ENCODE data around the gene DHX38. TPM values are rescaled to one million over a fixed set of nuclear protein-coding genes. Genes with fewer than 3 reads are reported as not detected.

DHX38 gene
- total and polyA plus RNA-seq, 2 of the 13 experiments (the other 11 are each of a cell fraction or from before 2014, with no cell fraction given): 54.4 to 85.9 TPM

DNA sequence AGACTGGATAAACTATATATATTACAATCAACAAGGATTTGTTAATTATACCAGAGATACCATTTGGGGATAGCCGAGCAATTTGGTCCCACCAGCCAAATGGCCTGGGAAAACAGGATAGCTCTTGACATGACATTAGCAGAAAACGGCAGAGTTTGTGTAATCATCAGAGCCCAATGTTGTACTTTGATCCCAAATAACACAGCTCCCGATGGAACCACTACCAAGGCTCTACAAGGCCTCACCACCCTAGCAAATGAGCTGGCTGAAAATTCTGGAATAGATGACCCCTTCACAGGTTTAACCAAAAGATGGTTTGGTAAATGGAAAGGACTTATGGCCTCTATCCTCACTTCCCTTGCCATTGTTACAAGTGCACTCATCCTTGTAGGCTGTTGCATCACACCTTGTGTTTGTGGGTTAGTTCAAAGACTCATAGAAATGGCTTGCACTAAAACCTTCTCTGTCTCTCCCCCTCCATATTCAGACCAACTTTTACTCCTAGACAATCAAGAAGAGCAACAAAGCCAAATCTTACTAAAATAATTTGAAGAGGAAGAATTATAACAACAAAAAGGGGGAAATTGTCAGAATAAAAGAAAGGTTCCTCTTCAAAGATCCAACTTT lies 9.8 kb upstream of the DHX38 start (continued):
- TF ChIP-seq, protein P1, sequence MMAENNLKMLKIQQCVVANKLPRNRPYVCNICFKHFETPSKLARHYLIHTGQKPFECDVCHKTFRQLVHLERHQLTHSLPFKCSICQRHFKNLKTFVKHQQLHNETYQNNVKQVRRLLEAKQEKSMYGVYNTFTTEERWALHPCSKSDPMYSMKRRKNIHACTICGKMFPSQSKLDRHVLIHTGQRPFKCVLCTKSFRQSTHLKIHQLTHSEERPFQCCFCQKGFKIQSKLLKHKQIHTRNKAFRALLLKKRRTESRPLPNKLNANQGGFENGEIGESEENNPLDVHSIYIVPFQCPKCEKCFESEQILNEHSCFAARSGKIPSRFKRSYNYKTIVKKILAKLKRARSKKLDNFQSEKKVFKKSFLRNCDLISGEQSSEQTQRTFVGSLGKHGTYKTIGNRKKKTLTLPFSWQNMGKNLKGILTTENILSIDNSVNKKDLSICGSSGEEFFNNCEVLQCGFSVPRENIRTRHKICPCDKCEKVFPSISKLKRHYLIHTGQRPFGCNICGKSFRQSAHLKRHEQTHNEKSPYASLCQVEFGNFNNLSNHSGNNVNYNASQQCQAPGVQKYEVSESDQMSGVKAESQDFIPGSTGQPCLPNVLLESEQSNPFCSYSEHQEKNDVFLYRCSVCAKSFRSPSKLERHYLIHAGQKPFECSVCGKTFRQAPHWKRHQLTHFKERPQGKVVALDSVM (CRISPR knock-in tag; IDR thresholded peaks at IDR 0.05): 0 out of 2 replicates have a peak, but pooled peaks have one; percentile 11
- TF ChIP-seq SOX13 (IDR thresholded peaks at IDR 0.05): no peak
- peak in 1 of 2 experiments; percentile 52; a peak in 1 of 4 replicates for TF ChIP-seq SOX13 (CRISPR knock-in tag; conservative IDR thresholded peaks at IDR 0.05 in 1 of 2, IDR thresholded peaks at IDR 0.05 in 1 of 2)
- TF ChIP-seq FOXA3 (CRISPR knock-in tag; IDR thresholded peaks at IDR 0.05): peak; percentile 63
- TF ChIP-seq ZMYM4 (CRISPR knock-in tag; IDR thresholded peaks at IDR 0.05): peak; percentile 79
- no peak for TF ChIP-seq PCBP2 (optimal IDR thresholded peaks at IDR 0.05; ENCODE audit: low read depth, low read length, poor library complexity, severe bottlenecking)
- no peak for TF ChIP-seq ISL2 (CRISPR knock-in tag; IDR thresholded peaks at IDR 0.05)
- TF ChIP-seq, protein P2, sequence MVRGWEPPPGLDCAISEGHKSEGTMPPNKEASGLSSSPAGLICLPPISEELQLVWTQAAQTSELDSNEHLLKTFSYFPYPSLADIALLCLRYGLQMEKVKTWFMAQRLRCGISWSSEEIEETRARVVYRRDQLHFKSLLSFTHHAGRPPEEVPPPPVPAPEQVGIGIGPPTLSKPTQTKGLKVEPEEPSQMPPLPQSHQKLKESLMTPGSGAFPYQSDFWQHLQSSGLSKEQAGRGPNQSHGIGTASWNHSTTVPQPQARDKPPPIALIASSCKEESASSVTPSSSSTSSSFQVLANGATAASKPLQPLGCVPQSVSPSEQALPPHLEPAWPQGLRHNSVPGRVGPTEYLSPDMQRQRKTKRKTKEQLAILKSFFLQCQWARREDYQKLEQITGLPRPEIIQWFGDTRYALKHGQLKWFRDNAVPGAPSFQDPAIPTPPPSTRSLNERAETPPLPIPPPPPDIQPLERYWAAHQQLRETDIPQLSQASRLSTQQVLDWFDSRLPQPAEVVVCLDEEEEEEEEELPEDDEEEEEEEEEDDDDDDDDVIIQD (CRISPR knock-in tag; IDR thresholded peaks at IDR 0.05; ENCODE audit: low read depth): peak; percentile 79; the same call in 1 of the 2 replicates
- peak; percentile 72 for TF ChIP-seq CEBPB (IDR thresholded peaks at IDR 0.05; ENCODE audit: borderline replicate concordance, low read depth, low read length)
- TF ChIP-seq SIX4 (CRISPR knock-in tag; IDR thresholded peaks at IDR 0.05): no peak
- TF ChIP-seq CBFB (CRISPR knock-in tag; IDR thresholded peaks at IDR 0.05): no peak
- TF ChIP-seq CBX5 (CRISPR knock-in tag; IDR thresholded peaks at IDR 0.05; ENCODE audit: borderline replicate concordance): 0 out of 2 replicates have a peak, but pooled peaks have one; percentile 22
- TF ChIP-seq SIX1 (CRISPR knock-in tag; IDR thresholded peaks at IDR 0.05; ENCODE audit: borderline replicate concordance): no peak
- TF ChIP-seq ZNF235 (CRISPR knock-in tag; IDR thresholded peaks at IDR 0.05; ENCODE audit: borderline replicate concordance): no peak
- TF ChIP-seq, protein P3, sequence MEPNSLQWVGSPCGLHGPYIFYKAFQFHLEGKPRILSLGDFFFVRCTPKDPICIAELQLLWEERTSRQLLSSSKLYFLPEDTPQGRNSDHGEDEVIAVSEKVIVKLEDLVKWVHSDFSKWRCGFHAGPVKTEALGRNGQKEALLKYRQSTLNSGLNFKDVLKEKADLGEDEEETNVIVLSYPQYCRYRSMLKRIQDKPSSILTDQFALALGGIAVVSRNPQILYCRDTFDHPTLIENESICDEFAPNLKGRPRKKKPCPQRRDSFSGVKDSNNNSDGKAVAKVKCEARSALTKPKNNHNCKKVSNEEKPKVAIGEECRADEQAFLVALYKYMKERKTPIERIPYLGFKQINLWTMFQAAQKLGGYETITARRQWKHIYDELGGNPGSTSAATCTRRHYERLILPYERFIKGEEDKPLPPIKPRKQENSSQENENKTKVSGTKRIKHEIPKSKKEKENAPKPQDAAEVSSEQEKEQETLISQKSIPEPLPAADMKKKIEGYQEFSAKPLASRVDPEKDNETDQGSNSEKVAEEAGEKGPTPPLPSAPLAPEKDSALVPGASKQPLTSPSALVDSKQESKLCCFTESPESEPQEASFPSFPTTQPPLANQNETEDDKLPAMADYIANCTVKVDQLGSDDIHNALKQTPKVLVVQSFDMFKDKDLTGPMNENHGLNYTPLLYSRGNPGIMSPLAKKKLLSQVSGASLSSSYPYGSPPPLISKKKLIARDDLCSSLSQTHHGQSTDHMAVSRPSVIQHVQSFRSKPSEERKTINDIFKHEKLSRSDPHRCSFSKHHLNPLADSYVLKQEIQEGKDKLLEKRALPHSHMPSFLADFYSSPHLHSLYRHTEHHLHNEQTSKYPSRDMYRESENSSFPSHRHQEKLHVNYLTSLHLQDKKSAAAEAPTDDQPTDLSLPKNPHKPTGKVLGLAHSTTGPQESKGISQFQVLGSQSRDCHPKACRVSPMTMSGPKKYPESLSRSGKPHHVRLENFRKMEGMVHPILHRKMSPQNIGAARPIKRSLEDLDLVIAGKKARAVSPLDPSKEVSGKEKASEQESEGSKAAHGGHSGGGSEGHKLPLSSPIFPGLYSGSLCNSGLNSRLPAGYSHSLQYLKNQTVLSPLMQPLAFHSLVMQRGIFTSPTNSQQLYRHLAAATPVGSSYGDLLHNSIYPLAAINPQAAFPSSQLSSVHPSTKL (CRISPR knock-in tag; IDR thresholded peaks at IDR 0.05): peak; percentile 80
- peak; percentile 82 for TF ChIP-seq POGZ (CRISPR knock-in tag; IDR thresholded peaks at IDR 0.05)
- TF ChIP-seq CENPBD1 (CRISPR knock-in tag; IDR thresholded peaks at IDR 0.05; ENCODE audit: borderline replicate concordance, low read depth): no peak
- TF ChIP-seq THAP11 (CRISPR knock-in tag; IDR thresholded peaks at IDR 0.05): peak; percentile 24; the same call in 1 of the 2 replicates
- peak; percentile 37; the same call in 1 of the 2 replicates for TF ChIP-seq SPEN (CRISPR knock-in tag; IDR thresholded peaks at IDR 0.05; ENCODE audit: low read depth)
- peak; percentile 37; the same call in 1 of the 2 replicates for TF ChIP-seq FOXP4 (CRISPR knock-in tag; IDR thresholded peaks at IDR 0.05)
